ENCODE measurements around the gene RAB25. TPM values are rescaled to one million over a fixed set of nuclear protein-coding genes. Genes with fewer than 3 reads are reported as not detected.

RAB25 gene
- total RNA-seq, 1 experiment from 2014 or later, result not detected

GRCh38 chr1:156119503-156120209 is 58.7 kb downstream of the RAB25 start:
- CTCF ChIA-PET, result interaction anchor here (0.6 to 1.8 kb wide), 3 partner anchors 9 to 22 kb away, joined by 3 to 8 read pairs (median 5); no protein-coding TSS in a partner anchor
- in situ Hi-C loops (cut with HindIII; ENCODE audit: low pct_unique_long_range_greater_than_20kb, low sequenced_read_pairs) (no loop called here), intact Hi-C loops (cut with micrococcal nuclease; ENCODE audit: unreplicated experiment) (no loop called here)
- Histone ChIP-seq H3K4me3 (ENCODE audit: low read depth in 2 of 2, low read length in 2 of 2) (peak overlapping the region; percentile 8 to 58; a peak in 2 of 4 replicates), H3K36me3 (ENCODE audit: control insufficient read depth, insufficient read depth, low read length) (peaks cover 8% of the 10 kb centered on the region), H3K27ac (ENCODE audit: low read length) (peak overlapping the region; percentile 95), H3K9me3 (ENCODE audit: control insufficient read depth, insufficient read depth, low read depth, low read length) (no peaks in the 10 kb centered on the region), H3K4me1 (ENCODE audit: control insufficient read depth, insufficient read depth, low read length) (peaks cover 64% of the 10 kb centered on the region), H3K27me3 (ENCODE audit: control insufficient read depth, insufficient read depth, low read length) (no peaks in the 10 kb centered on the region)
- ATAC-seq (no peak), DNase-seq (ENCODE audit: low read depth, low spot score) (no peak)
- TF ChIP-seq REST (IDR thresholded peaks at IDR 0.05; ENCODE audit: insufficient read depth in 1 of 2, low read depth in 2 of 2, low read length in 1 of 2) (no peak), CTCF (IDR thresholded peaks at IDR 0.05) (no peak), POLR2AphosphoS5 (IDR thresholded peaks at IDR 0.05; ENCODE audit: low read depth, low read length) (no peak), SIN3A (IDR thresholded peaks at IDR 0.05; ENCODE audit: borderline replicate concordance, insufficient read depth, low read depth, low read length) (no peak), TCF7L2 (IDR thresholded peaks at IDR 0.05; ENCODE audit: low read depth, low read length) (no peak)
- POLR2A ChIA-PET, result interaction anchor here (1.2 kb wide), 1 partner anchor 8 kb away, joined by 4 read pairs; no protein-coding TSS in a partner anchor
- no TSS peak for BruUV-seq (replicated peaks)

Other genes with a start within 250 kb of the RAB25 start
- gene GON4L, start 203.9 kb upstream of the RAB25 start, total RNA-seq (2021; ENCODE audit: unreplicated experiment), result 47.6 TPM
- gene SYT11, start 201.6 kb upstream of the RAB25 start, total RNA-seq (2021; ENCODE audit: unreplicated experiment), result 4.0 TPM
- gene RIT1, start 149.8 kb upstream of the RAB25 start, total RNA-seq (2021; ENCODE audit: unreplicated experiment), result 28.1 TPM
- gene KHDC4, start 126.7 kb upstream of the RAB25 start, total RNA-seq (2021; ENCODE audit: unreplicated experiment), result 80.4 TPM
- gene RXFP4, start 119.5 kb upstream of the RAB25 start, total RNA-seq (2021; ENCODE audit: unreplicated experiment), result 8.0 TPM
- 87.0 TPM for gene ARHGEF2, start 82.6 kb upstream of the RAB25 start, total RNA-seq (2021; ENCODE audit: unreplicated experiment)
- gene SSR2, start 40.2 kb upstream of the RAB25 start, total RNA-seq (2021; ENCODE audit: unreplicated experiment), result 252 TPM
- gene UBQLN4, start 7.4 kb upstream of the RAB25 start, total RNA-seq (2021; ENCODE audit: unreplicated experiment), result 60.0 TPM
- 63.4 TPM for gene LAMTOR2, start 6.4 kb upstream of the RAB25 start, total RNA-seq (2021; ENCODE audit: unreplicated experiment)
- gene MEX3A, start 21.3 kb downstream of the RAB25 start, total RNA-seq (2021; ENCODE audit: unreplicated experiment), result 15.8 TPM
- gene LMNA, start 53.6 kb downstream of the RAB25 start, total RNA-seq (2021; ENCODE audit: unreplicated experiment), result 691 TPM
- gene SEMA4A, start 92.4 kb downstream of the RAB25 start, total RNA-seq (2021; ENCODE audit: unreplicated experiment), result 0.21 TPM
- 33.0 TPM for gene SLC25A44, start 132.9 kb downstream of the RAB25 start, total RNA-seq (2021; ENCODE audit: unreplicated experiment)
- gene PMF1, start 151.8 kb downstream of the RAB25 start, total RNA-seq (2021; ENCODE audit: unreplicated experiment), result 57.5 TPM
- gene BGLAP, start 181.0 kb downstream of the RAB25 start, total RNA-seq (2021; ENCODE audit: unreplicated experiment), result 0.67 TPM
- 0.92 TPM for gene PAQR6, start 186.9 kb downstream of the RAB25 start, total RNA-seq (2021; ENCODE audit: unreplicated experiment)
- gene SMG5, start 221.7 kb downstream of the RAB25 start, total RNA-seq (2021; ENCODE audit: unreplicated experiment), result 117 TPM
- gene TMEM79, start 223.2 kb downstream of the RAB25 start, total RNA-seq (2021; ENCODE audit: unreplicated experiment), result 5.5 TPM
- gene GLMP, start 234.5 kb downstream of the RAB25 start, total RNA-seq (2021; ENCODE audit: unreplicated experiment), result 60.2 TPM
- gene VHLL, start 238.1 kb downstream of the RAB25 start, total RNA-seq (2021; ENCODE audit: unreplicated experiment), result 0.28 TPM